ENCODE results near the gene RABL6. TPM values are rescaled to one million over a fixed set of nuclear protein-coding genes. Genes with fewer than 3 reads are reported as not detected.

Gene RABL6
- total and polyA plus RNA-seq, 4 donors, result 31.3 to 76.1 (median 49.6) TPM

DNA sequence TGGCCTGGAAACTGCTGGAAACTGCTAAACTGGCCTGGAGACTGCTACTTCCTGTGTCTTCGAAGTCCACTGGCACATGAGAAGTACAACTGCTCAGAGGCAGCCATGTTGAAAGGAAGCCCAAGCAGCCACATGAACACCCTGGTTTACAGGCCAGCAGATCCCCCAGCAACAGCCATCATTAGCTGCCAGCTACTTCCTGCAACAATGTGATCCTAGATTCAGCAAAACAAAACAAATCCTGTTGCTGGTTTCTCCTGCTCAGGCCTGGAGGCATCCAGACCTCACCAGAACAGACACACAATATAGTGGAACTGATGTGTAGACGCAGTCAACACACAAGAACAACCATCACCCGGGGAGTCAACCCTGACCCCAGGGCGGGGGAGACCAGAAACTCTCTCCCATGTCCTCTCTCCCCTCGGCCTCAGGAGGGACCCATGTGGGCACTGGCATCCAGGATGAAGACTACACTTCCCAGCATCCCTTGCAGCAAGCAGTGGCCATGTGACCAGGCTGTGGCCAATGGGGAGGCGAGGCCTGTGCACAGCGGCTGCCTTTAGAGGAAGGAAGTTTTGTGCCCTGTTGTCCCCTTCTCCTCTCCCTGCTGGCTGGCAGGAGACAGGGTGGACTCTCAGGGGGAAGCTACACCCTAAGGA is 34.2 kb upstream of the RABL6 start:
- WGBS, 2 donors, result 81 to 87% methylated on average over 7 of the region's 7 CpGs
- H3K4me1 ChIP-seq (ENCODE audit: control insufficient read depth in 1 of 2, insufficient read depth in 2 of 2, low read length in 2 of 2), result no peaks in the 10 kb centered on the region
- no peak overlapping the region for H3K27ac ChIP-seq (ENCODE audit: low read depth in 1 of 2, low read length in 2 of 2)
- peaks cover 3% of the 10 kb centered on the region for H3K9me3 ChIP-seq (ENCODE audit: control insufficient read depth, low read length)
- H3K36me3 ChIP-seq (ENCODE audit: control insufficient read depth in 1 of 2, insufficient read depth in 2 of 2, low read length in 1 of 2), result no peaks in the 10 kb centered on the region
- DNase-seq (peak; percentile 53 to 76), ATAC-seq (ENCODE audit: low FRiP score) (no peak)
- intact Hi-C loops (cut with DNase I), result no loop called here
- H3K4me3 ChIP-seq (ENCODE audit: low read length in 2 of 2), result no peak overlapping the region
- no peaks in the 10 kb centered on the region for H3K27me3 ChIP-seq (ENCODE audit: control insufficient read depth in 1 of 2, insufficient read depth in 2 of 2, low read length in 1 of 2)

DNA sequence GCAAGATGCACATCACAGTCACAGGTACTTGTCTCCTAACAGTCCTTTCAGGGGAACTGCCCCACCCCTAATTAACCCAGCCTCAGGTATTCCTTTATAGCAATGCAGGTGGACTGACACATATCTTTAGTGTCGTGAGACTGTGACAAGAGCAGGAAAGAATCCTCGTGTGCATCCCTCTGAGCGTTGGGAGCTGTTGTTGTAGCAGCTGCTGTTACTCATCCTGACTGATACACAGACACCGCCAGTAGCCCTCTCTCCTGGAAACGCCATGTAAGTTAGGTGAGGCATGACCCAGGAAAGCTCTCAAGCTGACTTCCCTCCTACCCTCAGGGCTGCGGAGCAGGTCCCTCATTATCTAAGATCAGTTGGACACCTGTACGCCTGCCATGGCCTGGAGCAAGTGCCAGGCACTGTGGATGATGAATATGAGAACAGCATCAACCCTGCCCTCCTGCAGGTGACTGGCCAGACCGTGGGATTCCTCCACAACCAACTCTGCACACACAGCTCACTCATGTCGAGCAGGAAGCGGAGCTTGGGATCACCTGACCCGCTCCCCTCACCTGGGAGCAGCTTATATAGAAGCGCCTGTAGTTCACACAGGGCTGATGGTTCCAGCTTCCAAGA is 33.2 kb upstream of the RABL6 start:
- no peaks in the 10 kb centered on the region for H3K36me3 ChIP-seq (ENCODE audit: control insufficient read depth in 1 of 2, insufficient read depth in 2 of 2, low read length in 1 of 2)
- ATAC-seq (ENCODE audit: low FRiP score), result no peak
- DNase-seq, result peak; percentile 26 to 28
- H3K4me3 ChIP-seq (ENCODE audit: low read length in 2 of 2), result no peak overlapping the region
- WGBS, 2 donors, result 89 to 92% methylated on average over 12 of the region's 12 CpGs
- no peaks in the 10 kb centered on the region for H3K27me3 ChIP-seq (ENCODE audit: control insufficient read depth in 1 of 2, insufficient read depth in 2 of 2, low read length in 1 of 2)
- no peak overlapping the region for H3K27ac ChIP-seq (ENCODE audit: low read depth in 1 of 2, low read length in 2 of 2)
- H3K4me1 ChIP-seq (ENCODE audit: control insufficient read depth in 1 of 2, insufficient read depth in 2 of 2, low read length in 2 of 2), result no peaks in the 10 kb centered on the region
- intact Hi-C loops (cut with DNase I), result no loop called here
- H3K9me3 ChIP-seq (ENCODE audit: control insufficient read depth, low read length), result peaks cover 3% of the 10 kb centered on the region

DNA sequence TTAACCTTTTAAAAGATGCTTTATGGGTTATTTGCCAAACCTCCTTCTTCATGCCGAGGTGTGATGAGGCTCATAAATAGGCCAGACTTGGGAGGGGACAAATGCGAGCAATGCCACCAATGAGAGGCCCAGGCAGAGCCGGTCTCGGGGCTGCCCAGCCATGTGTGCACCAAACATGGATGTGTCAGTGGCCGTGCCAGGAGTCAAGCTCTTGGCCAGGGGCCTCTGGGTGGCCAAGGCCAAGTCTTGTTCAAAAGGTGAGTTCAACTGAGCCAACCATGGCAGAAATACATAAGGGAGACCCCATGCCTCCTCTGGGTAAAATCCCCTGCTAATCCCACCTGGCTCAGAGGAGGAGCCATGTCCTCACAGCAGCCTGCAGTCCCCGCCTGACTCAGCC is 32.6 kb upstream of the RABL6 start:
- H3K9me3 ChIP-seq (ENCODE audit: control insufficient read depth, low read length), result peaks cover 3% of the 10 kb centered on the region
- intact Hi-C loops (cut with DNase I), result no loop called here
- DNase-seq (peak; percentile 6 to 66), ATAC-seq (ENCODE audit: low FRiP score) (no peak)
- 69 to 76% methylated on average over 6 of the region's 6 CpGs for whole genome bisulfite sequencing, 2 donors
- no peaks in the 10 kb centered on the region for H3K36me3 ChIP-seq (ENCODE audit: control insufficient read depth in 1 of 2, insufficient read depth in 2 of 2, low read length in 1 of 2)
- H3K4me1 ChIP-seq (ENCODE audit: control insufficient read depth in 1 of 2, insufficient read depth in 2 of 2, low read length in 2 of 2), result no peaks in the 10 kb centered on the region
- no peak overlapping the region for H3K27ac ChIP-seq (ENCODE audit: low read depth in 1 of 2, low read length in 2 of 2)
- H3K27me3 ChIP-seq (ENCODE audit: control insufficient read depth in 1 of 2, insufficient read depth in 2 of 2, low read length in 1 of 2), result no peaks in the 10 kb centered on the region
- no peak overlapping the region for H3K4me3 ChIP-seq (ENCODE audit: low read length in 2 of 2)

DNA sequence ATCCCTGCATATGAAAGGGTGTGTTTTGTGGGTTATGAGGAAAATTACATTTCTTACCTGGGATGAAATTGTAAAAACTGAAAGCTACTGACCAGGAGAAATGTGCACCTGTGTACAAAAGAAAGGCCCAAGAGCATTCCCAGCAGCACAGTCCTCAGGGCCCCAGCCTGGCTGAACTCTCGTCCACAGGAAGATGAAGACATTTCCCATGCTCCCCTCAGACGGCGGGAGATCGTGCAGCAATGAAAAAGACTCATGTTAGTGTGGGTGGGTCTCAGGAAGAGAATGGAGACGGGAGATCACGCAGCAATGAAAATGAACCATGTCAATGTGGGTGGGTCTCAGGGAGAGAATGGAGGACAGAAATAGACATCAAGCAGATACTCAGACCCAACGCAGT is 30.8 kb upstream of the RABL6 start:
- Histone ChIP-seq H3K36me3 (ENCODE audit: control insufficient read depth in 1 of 2, insufficient read depth in 2 of 2, low read length in 1 of 2) (no peaks in the 10 kb centered on the region), H3K27me3 (ENCODE audit: control insufficient read depth in 1 of 2, insufficient read depth in 2 of 2, low read length in 1 of 2) (no peaks in the 10 kb centered on the region), H3K9me3 (ENCODE audit: control insufficient read depth, low read length) (peaks cover 3% of the 10 kb centered on the region), H3K4me1 (ENCODE audit: control insufficient read depth in 1 of 2, insufficient read depth in 2 of 2, low read length in 2 of 2) (no peaks in the 10 kb centered on the region), H3K4me3 (ENCODE audit: low read length in 2 of 2) (no peak overlapping the region), H3K27ac (ENCODE audit: low read depth in 1 of 2, low read length in 2 of 2) (no peak overlapping the region)
- intact Hi-C loops (cut with DNase I), result no loop called here
- no peak for ATAC-seq (ENCODE audit: low FRiP score)
- WGBS, 2 donors, result 63 to 69% methylated on average over 7 of the region's 7 CpGs
- DNase-seq, result peak; percentile 8 to 41

DNA sequence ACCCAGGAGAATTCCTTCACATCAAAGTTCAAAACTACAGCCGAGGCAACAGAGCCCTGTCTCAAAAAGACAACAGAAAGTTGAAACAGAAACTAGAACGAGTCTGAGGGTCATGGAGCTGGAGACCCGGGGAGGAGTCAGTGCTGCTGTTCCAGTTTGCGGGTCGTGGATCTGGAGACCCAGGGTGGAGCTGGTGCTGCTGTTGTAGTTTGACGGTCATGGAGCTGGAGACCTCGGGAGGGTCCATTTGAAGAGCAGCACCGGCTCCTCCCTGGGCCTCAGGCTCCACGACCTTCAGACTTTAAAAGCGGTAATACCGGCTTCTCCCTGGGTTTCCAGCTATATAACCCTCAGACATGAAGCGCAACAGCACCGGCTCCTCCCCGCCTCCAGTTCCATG is 30.4 kb upstream of the RABL6 start:
- 82 to 89% methylated on average over 13 to 14 of the region's 14 CpGs for WGBS, 2 donors
- ATAC-seq (ENCODE audit: low FRiP score), result no peak
- peaks cover 3% of the 10 kb centered on the region for H3K9me3 ChIP-seq (ENCODE audit: control insufficient read depth, low read length)
- H3K36me3 ChIP-seq (ENCODE audit: control insufficient read depth in 1 of 2, insufficient read depth in 2 of 2, low read length in 1 of 2), result no peaks in the 10 kb centered on the region
- intact Hi-C loops (cut with DNase I), result no loop called here
- no peak overlapping the region for H3K4me3 ChIP-seq (ENCODE audit: low read length in 2 of 2)
- no peaks in the 10 kb centered on the region for H3K27me3 ChIP-seq (ENCODE audit: control insufficient read depth in 1 of 2, insufficient read depth in 2 of 2, low read length in 1 of 2)
- no peaks in the 10 kb centered on the region for H3K4me1 ChIP-seq (ENCODE audit: control insufficient read depth in 1 of 2, insufficient read depth in 2 of 2, low read length in 2 of 2)
- DNase-seq, result peak; percentile 7 to 38
- no peak overlapping the region for H3K27ac ChIP-seq (ENCODE audit: low read depth in 1 of 2, low read length in 2 of 2)

DNA sequence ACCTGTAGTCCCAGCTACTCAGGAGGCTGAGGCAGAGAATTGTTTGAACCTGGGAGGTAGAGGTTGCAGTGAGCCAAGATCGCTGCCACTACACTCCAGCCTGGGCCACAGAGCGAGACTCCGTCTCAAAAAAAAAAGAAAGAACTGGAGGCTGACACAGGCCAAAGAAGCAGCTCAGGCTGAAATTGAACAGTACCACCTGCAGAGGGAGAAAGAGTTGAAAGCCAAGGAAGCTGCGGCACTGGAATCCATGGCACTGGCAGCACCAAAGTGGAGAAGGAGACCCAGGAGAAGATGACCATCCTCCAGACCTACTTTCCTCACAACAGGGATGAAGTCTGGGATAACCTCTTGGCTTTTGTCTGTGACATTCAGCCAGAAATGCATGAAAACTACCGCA is 27.9 kb upstream of the RABL6 start:
- Histone ChIP-seq H3K4me3 (ENCODE audit: low read length in 2 of 2) (no peak overlapping the region), H3K27ac (ENCODE audit: low read depth in 1 of 2, low read length in 2 of 2) (no peak overlapping the region), H3K27me3 (ENCODE audit: control insufficient read depth in 1 of 2, insufficient read depth in 2 of 2, low read length in 1 of 2) (no peaks in the 10 kb centered on the region), H3K9me3 (ENCODE audit: control insufficient read depth, low read length) (no peaks in the 10 kb centered on the region), H3K4me1 (ENCODE audit: control insufficient read depth in 1 of 2, insufficient read depth in 2 of 2, low read length in 2 of 2) (no peaks in the 10 kb centered on the region), H3K36me3 (ENCODE audit: control insufficient read depth in 1 of 2, insufficient read depth in 2 of 2, low read length in 1 of 2) (no peaks in the 10 kb centered on the region)
- WGBS, 2 donors, result 68 to 73% methylated on average over 5 of the region's 5 CpGs
- DNase-seq (no peak), ATAC-seq (ENCODE audit: low FRiP score) (no peak)
- intact Hi-C loops (cut with DNase I), result loop anchor here (10.0 kb wide), 2 partner anchors 165 to 285 kb away; partner anchors contain the start of genes C8G (in 1 of the 2) and FBXW5 (in 1 of the 2)

DNA sequence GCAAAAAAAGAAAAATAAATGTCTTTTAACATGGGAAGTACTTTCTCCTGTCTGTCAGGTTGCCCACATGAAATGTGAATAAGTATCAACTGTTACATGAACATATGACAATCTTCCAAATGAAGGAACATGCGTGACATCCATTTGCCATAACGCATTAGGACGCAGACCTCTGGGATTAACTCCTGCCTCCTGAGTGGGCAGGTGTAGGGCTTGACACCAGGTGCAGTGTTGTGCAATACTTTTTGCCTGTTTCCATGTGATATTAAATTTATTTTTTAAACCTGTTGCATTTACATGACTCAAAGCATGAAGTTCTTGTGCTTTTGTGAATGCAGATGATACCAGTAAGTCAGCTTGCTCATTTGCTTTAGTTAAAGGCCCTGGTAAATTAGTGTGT is 25.3 kb upstream of the RABL6 start:
- intact Hi-C loops (cut with DNase I), result loop anchor here (10.0 kb wide), 2 partner anchors 162 to 282 kb away; partner anchors contain the start of genes C8G (in 1 of the 2) and FBXW5 (in 1 of the 2)
- no peak for ATAC-seq (ENCODE audit: low FRiP score)

DNA sequence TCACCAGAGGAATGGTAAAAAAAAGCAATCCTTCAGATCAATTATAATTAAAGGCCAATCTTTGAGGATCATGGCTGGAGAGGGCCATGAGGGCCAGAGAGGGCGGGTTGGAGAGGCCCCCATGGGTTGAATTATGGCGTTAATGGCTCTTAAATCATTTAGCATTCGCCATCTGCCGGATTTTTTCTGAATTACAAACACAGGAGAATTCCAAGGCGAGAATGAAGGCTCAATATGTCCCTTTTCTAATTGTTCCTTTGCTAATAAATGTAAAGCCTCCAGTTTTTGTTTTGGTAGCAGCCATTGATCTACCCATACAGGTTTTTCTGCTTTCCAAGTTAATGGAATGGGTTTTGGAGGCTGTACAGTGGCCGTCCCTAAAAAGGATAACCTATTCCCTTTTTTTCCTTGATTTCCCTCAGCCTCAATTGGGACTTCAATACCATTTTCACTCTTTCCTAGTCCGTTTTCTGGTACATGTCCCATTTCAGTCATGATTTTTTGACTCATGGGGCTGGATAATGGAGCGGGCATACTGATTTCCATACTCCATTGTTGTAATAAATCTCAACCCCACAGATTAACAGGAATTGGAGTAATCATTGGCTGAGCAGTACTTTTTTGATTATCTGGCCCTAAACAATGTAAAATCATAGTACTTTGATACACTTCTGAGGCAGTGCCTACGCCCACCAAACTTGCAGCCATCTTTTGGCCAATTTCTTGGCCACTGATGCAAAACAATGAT is 23.3 kb upstream of the RABL6 start:
- intact Hi-C loops (cut with DNase I), result loop anchor here (10.0 kb wide), 2 partner anchors 160 to 280 kb away; partner anchors contain the start of genes C8G (in 1 of the 2) and FBXW5 (in 1 of the 2)
- ATAC-seq (ENCODE audit: low FRiP score), result no peak
- Histone ChIP-seq H3K4me1 (ENCODE audit: control insufficient read depth in 1 of 2, insufficient read depth in 2 of 2, low read length in 2 of 2) (no peaks in the 10 kb centered on the region), H3K9me3 (ENCODE audit: control insufficient read depth, low read length) (no peaks in the 10 kb centered on the region), H3K4me3 (ENCODE audit: low read length in 2 of 2) (no peak overlapping the region), H3K27ac (ENCODE audit: low read depth in 1 of 2, low read length in 2 of 2) (no peak overlapping the region), H3K36me3 (ENCODE audit: control insufficient read depth in 1 of 2, insufficient read depth in 2 of 2, low read length in 1 of 2) (no peaks in the 10 kb centered on the region), H3K27me3 (ENCODE audit: control insufficient read depth in 1 of 2, insufficient read depth in 2 of 2, low read length in 1 of 2) (no peaks in the 10 kb centered on the region)
- no peak for DNase-seq
- 41 to 42% methylated on average over 9 of the region's 9 CpGs for WGBS, 2 donors

More for the DNA sequence above, 25.3 kb upstream of the RABL6 start:
- no peak overlapping the region for H3K4me3 ChIP-seq (ENCODE audit: low read length in 2 of 2)
- no peak for DNase-seq
- no peaks in the 10 kb centered on the region for H3K36me3 ChIP-seq (ENCODE audit: control insufficient read depth in 1 of 2, insufficient read depth in 2 of 2, low read length in 1 of 2)
- no peaks in the 10 kb centered on the region for H3K27me3 ChIP-seq (ENCODE audit: control insufficient read depth in 1 of 2, insufficient read depth in 2 of 2, low read length in 1 of 2)
- H3K9me3 ChIP-seq (ENCODE audit: control insufficient read depth, low read length), result no peaks in the 10 kb centered on the region
- WGBS, 2 donors, result 95 to 96% methylated on average over 3 of the region's 3 CpGs
- no peak overlapping the region for H3K27ac ChIP-seq (ENCODE audit: low read depth in 1 of 2, low read length in 2 of 2)
- no peaks in the 10 kb centered on the region for H3K4me1 ChIP-seq (ENCODE audit: control insufficient read depth in 1 of 2, insufficient read depth in 2 of 2, low read length in 2 of 2)
